H1 (cell line): ENCODE measurements around the gene WNT9B. TPM values are rescaled to one million over a fixed set of nuclear protein-coding genes. Genes with fewer than 3 reads are reported as not detected.

Source experiments
- ATF2 ChIP-seq: IDR thresholded peaks from 2 replicates; pipeline ENCODE4 v1.6.1; 2012; ENCODE audit warnings: low read length, inconsistent platforms
- CBX8 ChIP-seq: fragments of 300-800, 300-1000 bp; sonication (generic); IDR thresholded peaks from 2 replicates; pipeline ENCODE4 v1.7.1; 2016; ENCODE audit warnings: low read depth, low read length, borderline replicate concordance
- CHD7 ChIP-seq: fragments of 300-600 bp; sonication (generic); IDR thresholded peaks from 2 replicates; pipeline ENCODE4 v1.7.1; 2012; ENCODE audit warnings: low read length, moderate library complexity, mild to moderate bottlenecking, inconsistent platforms; ENCODE audit not compliant: insufficient replicate concordance
- EZH2 ChIP-seq: fragments of 200-600 bp; sonication (generic); IDR thresholded peaks from 2 replicates; pipeline ENCODE4 v1.7.1; 2012; ENCODE audit warnings: low read depth, mild to moderate bottlenecking, moderate library complexity, low read length, inconsistent platforms; ENCODE audit not compliant: severe bottlenecking
- MAX ChIP-seq: IDR thresholded peaks from 2 replicates; pipeline ENCODE4 v1.6.1; 2012; ENCODE audit warnings: inconsistent platforms
- NANOG ChIP-seq: IDR thresholded peaks from 2 replicates; pipeline ENCODE4 v1.6.1; 2011; ENCODE audit warnings: low read length, low read depth, mild to moderate bottlenecking, inconsistent platforms; ENCODE audit not compliant: insufficient read depth, poor library complexity, severe bottlenecking
- POLR2AphosphoS5 ChIP-seq: IDR thresholded peaks from 2 replicates; pipeline ENCODE4 v1.6.1; 2011; ENCODE audit warnings: low read depth, low read length
- RNF2 ChIP-seq: fragments of 200-900, 300-1000 bp; sonication (generic); IDR thresholded peaks from 2 replicates; pipeline ENCODE4 v1.7.1; 2016; ENCODE audit warnings: borderline replicate concordance, low read depth, mild to moderate bottlenecking, antibody characterized with exemption, low read length; ENCODE audit not compliant: poor library complexity, severe bottlenecking; ENCODE audit errors: missing control alignments
- polyA plus RNA-seq, 7 experiments: library from polyadenylated mRNA; depleted of rRNA in 3 of 7; stranded (reverse) in 5 of 7; unstranded in 2 of 7; fragments of >200 nt in 5 of 7; fragments of 200-250 nt in 2 of 7; gene quantifications; 1 replicate in 5 of 7; 2 replicates in 1 of 7; 4 replicates in 1 of 7; pipeline versions ENCODE4 v1.2.1 to v1.2.3, GENCODE V29; 2011 to 2013; ENCODE audit warnings: missing spikeins in 2 of 7, mixed read lengths in 2 of 7
- total RNA-seq: library from RNA; stranded (reverse); fragmentation: NEBNext Ultra II Directional; extraction: Animal tissue kit (Norgen Biotek cat#: 25700); gene quantifications from 2 replicates; pipeline ENCODE4 v1.2.1, GENCODE V29; 2021

The WNT9B gene
- total and polyA plus RNA-seq, 2 of the 8 experiments (the other 6 are each of a cell fraction or from before 2014, with no cell fraction given) = 0.21 TPM; not detected in 1

GRCh38 chr17:46868689-46869187 lies 17.4 kb downstream of the WNT9B start (continued):
- TF ChIP-seq CHD7 (no peak), POLR2AphosphoS5 (no peak), MAX (no peak), ATF2 (no peak), NANOG (no peak), CBX8 (no peak), RNF2 (no peak), EZH2 (no peak)
